HepG2 (cell line): ENCODE data around the gene CNP. TPM values are rescaled to one million over a fixed set of nuclear protein-coding genes. Genes with fewer than 3 reads are reported as not detected.

Experiments used
- CC2D1A ChIP-seq: sonication (generic); formaldehyde crosslinking; IDR thresholded peaks from 2 replicates; pipeline ENCODE4 v1.8.1; 2023; ENCODE audit warnings: mild to moderate bottlenecking, missing genetic modification reagents
- CCDC6 ChIP-seq: sonication (generic); formaldehyde crosslinking; IDR thresholded peaks from 2 replicates; pipeline ENCODE4 v1.8.1; 2022; ENCODE audit warnings: mild to moderate bottlenecking, missing genetic modification reagents, moderate library complexity
- DR1 ChIP-seq: sonication (generic); formaldehyde crosslinking; IDR thresholded peaks from 2 replicates; pipeline ENCODE4 v1.8.0; 2021; ENCODE audit warnings: mild to moderate bottlenecking, missing genetic modification reagents, inconsistent platforms
- HOXA7 ChIP-seq: sonication (generic); formaldehyde crosslinking; IDR thresholded peaks from 2 replicates; pipeline ENCODE4 v1.8.1; 2022; ENCODE audit warnings: mild to moderate bottlenecking, missing genetic modification reagents, moderate library complexity
- PPARG ChIP-seq: conservative IDR thresholded peaks from 2 replicates; pipeline ENCODE4 v1.6.1; 2016; ENCODE audit warnings: missing biosample characterization, missing genetic modification reagents
- PRDM10 ChIP-seq: sonication (generic); formaldehyde crosslinking; IDR thresholded peaks from 2 replicates; pipeline ENCODE4 v1.4.0; 2020; ENCODE audit warnings: low read depth, missing genetic modification reagents
- REL ChIP-seq: sonication (generic); formaldehyde crosslinking; conservative IDR thresholded peaks from 2 replicates; pipeline ENCODE4 v1.8.0; 2022; ENCODE audit warnings: mild to moderate bottlenecking, missing genetic modification reagents, moderate library complexity
- SAP130 ChIP-seq: IDR thresholded peaks from 2 replicates; pipeline ENCODE4 v1.6.1; 2016; ENCODE audit warnings: low read depth
- THRA ChIP-seq: sonication (generic); formaldehyde crosslinking; IDR thresholded peaks from 2 replicates; pipeline ENCODE4 v1.4.0; 2020; ENCODE audit warnings: missing genetic modification reagents, borderline replicate concordance
- ZNF17 ChIP-seq: sonication (generic); formaldehyde crosslinking; IDR thresholded peaks from 2 replicates; pipeline ENCODE4 v1.5.0; 2020; ENCODE audit warnings: mild to moderate bottlenecking, missing genetic modification reagents
- ZNF333 ChIP-seq: sonication (generic); formaldehyde crosslinking; IDR thresholded peaks from 2 replicates; pipeline ENCODE4 v1.4.0; 2020; ENCODE audit warnings: mild to moderate bottlenecking, missing genetic modification reagents, borderline replicate concordance
- ZNF615 ChIP-seq: sonication (generic); formaldehyde crosslinking; IDR thresholded peaks from 2 replicates; pipeline ENCODE4 v1.5.0; 2020; ENCODE audit warnings: mild to moderate bottlenecking, missing genetic modification reagents, borderline replicate concordance
- ZNF770 ChIP-seq: sonication (generic); formaldehyde crosslinking; IDR thresholded peaks from 2 replicates; pipeline ENCODE4 v1.5.0; 2020; ENCODE audit warnings: mild to moderate bottlenecking, missing genetic modification reagents
- ZSCAN12 ChIP-seq: sonication (generic); formaldehyde crosslinking; IDR thresholded peaks from 2 replicates; pipeline ENCODE4 v1.9.0; 2021; ENCODE audit warnings: mild to moderate bottlenecking, missing genetic modification reagents
- polyA plus RNA-seq, 8 experiments: library from polyadenylated mRNA; depleted of rRNA in 3 of 8; stranded (reverse) in 7 of 8; unstranded in 1 of 8; fragments of >200 nt; fragmentation: Illumina TruSeq in 4 of 8; extraction: Trizol in 4 of 8; gene quantifications; 2 replicates each; pipeline versions ENCODE4 v1.2.1 to v1.2.3, GENCODE V29; 2011 to 2016; ENCODE audit warnings: low read depth in 4 of 8, missing spikeins in 1 of 8, mixed read lengths in 1 of 8; ENCODE audit not compliant: insufficient read depth in 1 of 8
- total RNA-seq, 5 experiments: library from RNA; depleted of rRNA; stranded (reverse); fragments of >200 nt; fragmentation: Illumina TruSeq; extraction: Trizol; gene quantifications; 2 replicates each; pipeline ENCODE4 v1.2.3, GENCODE V29; 2016; ENCODE audit warnings: low read depth in 1 of 5
- TF ChIP-seq, protein P1 (sequence below): sonication (generic); formaldehyde crosslinking; IDR thresholded peaks from 2 replicates; pipeline ENCODE4 v1.5.0; 2020; ENCODE audit warnings: mild to moderate bottlenecking, missing genetic modification reagents
- TF ChIP-seq, protein P2 (sequence below): sonication (generic); formaldehyde crosslinking; conservative IDR thresholded peaks from 2 replicates; pipeline ENCODE4 v1.4.0; 2020; ENCODE audit warnings: missing genetic modification reagents

CNP gene
- total and polyA plus RNA-seq, 2 of the 13 experiments (the other 11 are each of a cell fraction or from before 2014, with no cell fraction given), result 97.2 to 161 TPM

DNA sequence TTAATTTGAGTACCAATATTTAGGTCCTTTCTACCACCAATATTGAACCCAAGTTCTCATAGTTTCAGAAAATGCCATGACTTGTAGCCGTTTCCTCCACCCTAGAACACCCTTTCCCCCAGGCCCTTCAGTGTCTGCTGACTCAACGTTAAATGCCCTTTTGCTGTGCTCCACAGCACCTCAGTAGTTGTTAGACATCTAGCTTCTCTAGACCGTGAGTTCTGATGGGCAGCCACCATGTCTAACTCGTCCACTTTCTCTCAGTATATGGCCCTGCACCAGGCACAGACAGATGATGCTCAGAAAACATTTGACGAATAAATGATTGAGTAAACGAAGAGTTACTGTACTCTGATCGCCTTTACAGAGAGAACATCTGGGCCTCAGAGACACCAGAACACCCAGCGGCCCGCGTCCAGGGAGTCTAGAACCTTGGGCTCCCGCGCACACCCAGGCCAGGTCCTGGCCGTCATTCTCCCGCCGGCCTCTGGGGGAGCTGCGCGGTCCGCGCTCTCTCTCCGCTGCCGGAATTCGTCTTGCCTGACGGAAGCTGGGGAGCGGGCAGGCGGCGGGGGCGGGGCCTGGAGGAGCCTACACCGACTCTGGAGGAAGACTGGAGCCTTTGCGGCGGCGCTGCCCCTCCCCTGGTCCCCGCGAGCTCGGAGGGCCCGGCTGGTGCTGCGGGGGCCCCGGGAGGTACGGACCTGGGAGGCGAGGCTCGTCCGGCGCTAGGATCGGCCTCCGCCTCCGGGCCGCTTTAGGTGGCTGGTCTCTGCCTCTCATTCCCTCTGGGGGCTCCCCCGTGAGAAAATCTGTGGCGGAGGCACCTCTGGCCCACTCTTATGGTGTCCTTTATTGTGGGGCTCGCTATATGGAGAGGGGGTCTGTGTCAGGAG, 53.2 kb downstream of the CNP start, which contains the start of gene NKIRAS2 (continued):
- TF ChIP-seq ZNF333 (no peak), PRDM10 (CRISPR knock-in tag) (no peak; the same call in 1 of the 2 replicates), ZSCAN12 (CRISPR knock-in tag) (peak; percentile 85; the same call in 1 of the 2 replicates), ZNF615 (CRISPR knock-in tag) (no peak), DR1 (CRISPR knock-in tag) (peak; percentile 63; the same call in 1 of the 2 replicates), ZNF17 (no peak; the same call in 1 of the 2 replicates), THRA (peak; percentile 72), CCDC6 (CRISPR knock-in tag) (peak; percentile 77; the same call in 1 of the 2 replicates), HOXA7 (no peak), REL (CRISPR knock-in tag) (no peak), SAP130 (CRISPR knock-in tag) (peak; percentile 98), CC2D1A (CRISPR knock-in tag) (0 out of 2 replicates have a peak, but pooled peaks have one; percentile 20), PPARG (CRISPR knock-in tag) (peak; percentile 73), ZNF770 (CRISPR knock-in tag) (no peak)
- TF ChIP-seq, protein P1, sequence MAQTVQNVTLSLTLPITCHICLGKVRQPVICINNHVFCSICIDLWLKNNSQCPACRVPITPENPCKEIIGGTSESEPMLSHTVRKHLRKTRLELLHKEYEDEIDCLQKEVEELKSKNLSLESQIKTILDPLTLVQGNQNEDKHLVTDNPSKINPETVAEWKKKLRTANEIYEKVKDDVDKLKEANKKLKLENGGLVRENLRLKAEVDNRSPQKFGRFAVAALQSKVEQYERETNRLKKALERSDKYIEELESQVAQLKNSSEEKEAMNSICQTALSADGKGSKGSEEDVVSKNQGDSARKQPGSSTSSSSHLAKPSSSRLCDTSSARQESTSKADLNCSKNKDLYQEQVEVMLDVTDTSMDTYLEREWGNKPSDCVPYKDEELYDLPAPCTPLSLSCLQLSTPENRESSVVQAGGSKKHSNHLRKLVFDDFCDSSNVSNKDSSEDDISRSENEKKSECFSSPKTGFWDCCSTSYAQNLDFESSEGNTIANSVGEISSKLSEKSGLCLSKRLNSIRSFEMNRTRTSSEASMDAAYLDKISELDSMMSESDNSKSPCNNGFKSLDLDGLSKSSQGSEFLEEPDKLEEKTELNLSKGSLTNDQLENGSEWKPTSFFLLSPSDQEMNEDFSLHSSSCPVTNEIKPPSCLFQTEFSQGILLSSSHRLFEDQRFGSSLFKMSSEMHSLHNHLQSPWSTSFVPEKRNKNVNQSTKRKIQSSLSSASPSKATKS (CRISPR knock-in tag), result no peak
- TF ChIP-seq, protein P2, sequence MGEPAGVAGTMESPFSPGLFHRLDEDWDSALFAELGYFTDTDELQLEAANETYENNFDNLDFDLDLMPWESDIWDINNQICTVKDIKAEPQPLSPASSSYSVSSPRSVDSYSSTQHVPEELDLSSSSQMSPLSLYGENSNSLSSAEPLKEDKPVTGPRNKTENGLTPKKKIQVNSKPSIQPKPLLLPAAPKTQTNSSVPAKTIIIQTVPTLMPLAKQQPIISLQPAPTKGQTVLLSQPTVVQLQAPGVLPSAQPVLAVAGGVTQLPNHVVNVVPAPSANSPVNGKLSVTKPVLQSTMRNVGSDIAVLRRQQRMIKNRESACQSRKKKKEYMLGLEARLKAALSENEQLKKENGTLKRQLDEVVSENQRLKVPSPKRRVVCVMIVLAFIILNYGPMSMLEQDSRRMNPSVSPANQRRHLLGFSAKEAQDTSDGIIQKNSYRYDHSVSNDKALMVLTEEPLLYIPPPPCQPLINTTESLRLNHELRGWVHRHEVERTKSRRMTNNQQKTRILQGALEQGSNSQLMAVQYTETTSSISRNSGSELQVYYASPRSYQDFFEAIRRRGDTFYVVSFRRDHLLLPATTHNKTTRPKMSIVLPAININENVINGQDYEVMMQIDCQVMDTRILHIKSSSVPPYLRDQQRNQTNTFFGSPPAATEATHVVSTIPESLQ (CRISPR knock-in tag), result no peak; the same call in 1 of the 2 replicates
